AG04449 (cell line): ENCODE results near the gene MTSS2.
"Not testable (repeated sequence)": the region's sequence is repeated elsewhere in the genome, so short reads cannot be mapped to it uniquely, and the experiment has no call there.

Source experiments
- CTCF ChIA-PET: fragments of 350-600 bp; formaldehyde crosslinking; extraction: SDS; loops from one replicate; lab custom pipeline; 2021; ENCODE audit warnings: antibody characterized with exemption; lab: Yijun Ruan, JAX
- POLR2A ChIA-PET: fragments of 400-600, 350-600 bp; formaldehyde crosslinking; extraction: SDS; loops from one replicate; lab custom pipeline; 2020; ENCODE audit warnings: antibody characterized with exemption, inconsistent platforms; lab: Yijun Ruan, JAX
- DNase-seq: peaks from one replicate; pipeline ENCODE4 v3.0.0-alpha.2; 2010; ENCODE audit warnings: low read depth, low spot score
- H3K4me3 ChIP-seq: 2 replicates; pipeline ENCODE4 v1.5.1; 2011; ENCODE audit warnings: low read depth, mild to moderate bottlenecking, control low read depth, low read length
- TF ChIP-seq, protein P1 (sequence below): IDR thresholded peaks from one replicate; pipeline ENCODE4 v1.5.1; 2011; ENCODE audit warnings: mild to moderate bottlenecking, moderate library complexity, low read length, control low read depth, inconsistent platforms; ENCODE audit not compliant: insufficient read depth; ENCODE audit errors: missing control alignments

MTSS2 gene

DNA sequence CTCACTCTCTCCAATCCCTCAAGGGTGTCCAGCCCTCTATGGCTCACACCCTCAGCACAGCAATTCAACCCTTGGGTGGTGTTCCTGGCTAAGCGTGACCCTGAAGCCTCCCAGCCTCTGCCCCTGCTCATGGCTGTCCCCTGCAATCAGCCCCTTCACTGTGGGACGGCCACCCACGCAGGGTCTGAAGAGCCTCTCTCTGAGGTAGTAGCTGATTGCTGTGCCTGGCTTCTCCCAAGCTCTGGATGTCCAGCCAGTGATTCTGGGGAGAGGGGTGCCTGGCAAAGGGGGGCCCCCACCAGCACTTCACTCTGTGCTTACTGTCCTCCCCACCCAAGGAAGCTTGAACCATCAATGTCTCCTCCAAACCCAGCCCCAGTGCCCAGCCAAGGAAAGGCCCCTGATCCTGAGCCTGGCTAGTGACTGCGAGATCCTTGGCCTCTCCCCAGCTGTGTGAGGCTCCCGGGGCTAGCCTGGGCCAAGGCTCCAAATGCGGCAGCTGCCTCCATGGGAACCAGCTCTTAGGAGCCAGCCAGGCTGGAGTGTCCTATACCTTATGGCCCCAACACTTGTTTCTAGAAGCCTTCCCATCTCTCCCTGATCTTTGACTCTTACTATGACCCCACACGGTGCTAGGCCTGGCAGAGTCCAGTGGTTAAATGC lies 9.9 kb downstream of the MTSS2 start:
- no peak for DNase-seq
- ChIA-PET POLR2A (no interaction called here), CTCF (interaction anchor here (1.1 to 14.6 kb wide), 3 partner anchors 9 to 95 kb away, joined by 3 to 320 read pairs (median 5); no protein-coding TSS in a partner anchor)
- no peak overlapping the region for H3K4me3 ChIP-seq
- TF ChIP-seq, protein P1, sequence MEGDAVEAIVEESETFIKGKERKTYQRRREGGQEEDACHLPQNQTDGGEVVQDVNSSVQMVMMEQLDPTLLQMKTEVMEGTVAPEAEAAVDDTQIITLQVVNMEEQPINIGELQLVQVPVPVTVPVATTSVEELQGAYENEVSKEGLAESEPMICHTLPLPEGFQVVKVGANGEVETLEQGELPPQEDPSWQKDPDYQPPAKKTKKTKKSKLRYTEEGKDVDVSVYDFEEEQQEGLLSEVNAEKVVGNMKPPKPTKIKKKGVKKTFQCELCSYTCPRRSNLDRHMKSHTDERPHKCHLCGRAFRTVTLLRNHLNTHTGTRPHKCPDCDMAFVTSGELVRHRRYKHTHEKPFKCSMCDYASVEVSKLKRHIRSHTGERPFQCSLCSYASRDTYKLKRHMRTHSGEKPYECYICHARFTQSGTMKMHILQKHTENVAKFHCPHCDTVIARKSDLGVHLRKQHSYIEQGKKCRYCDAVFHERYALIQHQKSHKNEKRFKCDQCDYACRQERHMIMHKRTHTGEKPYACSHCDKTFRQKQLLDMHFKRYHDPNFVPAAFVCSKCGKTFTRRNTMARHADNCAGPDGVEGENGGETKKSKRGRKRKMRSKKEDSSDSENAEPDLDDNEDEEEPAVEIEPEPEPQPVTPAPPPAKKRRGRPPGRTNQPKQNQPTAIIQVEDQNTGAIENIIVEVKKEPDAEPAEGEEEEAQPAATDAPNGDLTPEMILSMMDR = no peak

DNA sequence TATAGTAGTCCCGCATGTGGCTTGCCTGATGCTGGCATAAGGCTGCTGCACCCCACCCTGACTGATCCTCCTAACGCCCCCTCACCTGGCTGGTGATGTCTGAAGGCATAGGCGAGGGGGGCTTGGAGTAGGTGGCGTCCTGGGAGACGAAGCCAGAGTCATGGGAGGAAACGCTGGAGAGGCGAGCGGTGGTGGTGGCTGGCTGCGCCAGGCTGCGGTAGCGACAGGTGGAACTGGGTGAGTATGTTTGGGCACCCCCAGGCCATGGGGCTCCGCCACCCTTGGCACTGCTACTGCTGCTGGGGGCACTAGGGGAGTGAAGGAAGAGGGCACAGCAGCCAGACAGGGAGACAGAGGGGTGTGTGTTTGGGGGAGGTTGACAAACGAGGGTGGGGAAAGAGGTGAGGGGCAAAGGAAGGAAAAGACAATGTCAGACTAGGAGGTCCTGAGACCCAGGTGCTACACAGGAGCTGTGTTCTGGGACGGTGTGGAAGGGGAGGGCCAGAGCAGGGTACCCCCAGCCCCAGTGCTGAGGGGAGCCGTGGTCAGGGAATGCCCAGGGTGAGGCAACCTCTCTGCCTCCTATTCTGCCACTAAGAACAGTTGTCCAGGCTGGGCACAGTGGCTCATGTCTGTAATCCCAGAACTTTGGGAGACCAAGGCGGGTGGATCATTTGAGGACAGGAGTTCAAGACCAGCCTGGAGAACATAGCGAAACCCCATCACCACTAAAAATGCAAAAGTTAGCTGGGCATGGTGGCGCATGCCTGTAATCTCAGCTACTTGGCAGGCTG lies 11.4 kb downstream of the MTSS2 start:
- TF ChIP-seq, protein P1 = no peak
- no peak for DNase-seq
- H3K4me3 ChIP-seq = no peak overlapping the region
- ChIA-PET POLR2A (no interaction called here), CTCF (interaction anchor here (1.2 to 14.6 kb wide), 3 partner anchors 12 to 97 kb away, joined by 3 to 320 read pairs (median 6); no protein-coding TSS in a partner anchor)

DNA sequence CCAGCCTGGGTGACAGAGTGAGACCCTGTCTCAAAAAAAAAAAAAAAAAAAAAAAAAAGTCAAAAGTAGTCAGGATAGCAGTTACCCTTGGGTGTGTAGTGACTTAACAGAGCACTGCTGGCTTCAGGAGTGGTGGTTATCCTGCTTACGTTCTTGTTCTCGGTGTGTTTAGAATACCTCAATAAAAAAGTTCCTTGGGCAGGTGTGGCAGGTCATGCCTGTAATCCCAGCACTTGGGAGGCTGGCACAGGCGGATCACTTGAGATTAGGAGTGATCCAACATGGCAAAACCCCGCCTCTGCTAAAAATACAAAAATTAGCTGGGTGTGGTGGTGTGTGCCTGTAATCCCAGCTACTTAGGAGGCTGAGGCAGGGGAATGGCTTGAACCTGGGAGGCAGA lies 14.9 kb downstream of the MTSS2 start:
- H3K4me3 ChIP-seq, POLR2A ChIA-PET, DNase-seq: not testable (repeated sequence)
- CTCF ChIA-PET = interaction anchor here (1.5 kb wide), 1 partner anchor 17 kb away, joined by 4 read pairs; no protein-coding TSS in a partner anchor

DNA sequence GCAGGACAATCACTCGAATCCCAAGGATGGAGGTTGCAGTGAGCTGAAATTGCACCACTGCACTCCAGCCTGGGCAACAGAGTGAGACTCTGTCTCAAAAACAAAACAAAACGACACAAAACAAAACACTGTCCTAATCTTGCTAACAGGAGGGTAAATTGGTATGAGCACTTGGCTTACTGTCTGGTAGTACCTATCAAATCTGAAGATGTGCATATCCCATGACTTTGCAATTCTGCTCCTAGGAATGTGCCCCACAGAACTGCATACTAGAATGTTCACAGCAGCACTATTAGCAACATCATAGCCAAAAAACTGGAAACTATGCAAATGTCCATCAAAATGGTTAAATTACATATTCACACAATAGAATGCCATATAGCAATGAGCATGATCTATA lies 15.7 kb downstream of the MTSS2 start:
- H3K4me3 ChIP-seq = no peak overlapping the region
- ChIA-PET CTCF (interaction anchor here (1.1 to 6.7 kb wide), 5 partner anchors 9 to 100 kb away, joined by 3 to 69 read pairs (median 4); no protein-coding TSS in a partner anchor), POLR2A (no interaction called here)
- DNase-seq = no peak
- TF ChIP-seq, protein P1 = no peak

DNA sequence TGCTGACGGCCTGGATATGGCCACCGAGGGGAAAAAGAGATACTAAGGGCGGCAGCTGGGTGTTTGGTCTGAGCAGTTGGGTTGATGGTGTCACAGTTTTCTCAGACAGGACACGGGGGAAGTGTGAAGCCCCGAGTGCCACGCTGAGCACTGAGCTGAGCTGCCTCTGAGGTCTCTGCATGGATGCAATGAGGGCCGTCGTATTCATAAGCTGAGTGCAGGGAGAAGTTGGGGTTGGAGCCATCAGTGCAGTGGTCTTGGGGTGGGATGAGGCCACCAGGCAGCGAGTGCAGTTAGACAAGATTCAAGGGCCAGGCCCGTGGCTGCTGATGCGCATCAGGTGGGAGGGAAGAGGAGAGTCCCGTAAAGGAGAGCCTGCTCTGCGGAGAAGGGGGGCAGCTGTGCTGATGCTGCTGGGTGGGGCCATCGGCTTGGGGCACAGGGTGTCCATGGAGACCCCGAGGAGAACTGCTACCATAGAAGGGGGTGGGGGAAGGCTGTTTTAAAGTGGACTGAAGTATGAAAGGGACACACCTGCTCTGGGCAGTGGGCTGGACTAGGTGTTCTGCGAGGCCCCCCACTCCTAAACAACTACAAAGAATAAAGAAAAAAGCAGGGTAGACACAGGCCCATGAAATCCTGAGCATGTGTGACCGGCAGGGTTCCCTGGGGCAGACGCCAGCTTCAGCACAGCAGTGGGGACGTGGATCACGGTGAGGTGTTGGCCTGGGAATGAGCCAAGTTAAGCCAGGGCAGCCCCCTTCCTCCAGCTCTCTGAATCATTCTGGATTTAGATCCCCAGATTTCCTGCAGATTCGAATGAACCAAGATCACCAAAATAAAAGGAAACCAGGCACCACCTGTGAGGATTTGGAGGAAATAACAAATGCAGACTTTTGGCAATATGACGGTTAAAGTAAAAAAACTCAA lies 19.8 kb downstream of the MTSS2 start:
- CTCF ChIA-PET = interaction anchor here (1.0 to 6.7 kb wide), 4 partner anchors 12 to 104 kb away, joined by 3 to 69 read pairs (median 5); no protein-coding TSS in a partner anchor
- H3K4me3 ChIP-seq = no peak overlapping the region
- no peak for DNase-seq
- TF ChIP-seq, protein P1 = no peak
- POLR2A ChIA-PET = interaction anchor here (0.9 kb wide), 1 partner anchor 94 kb away, joined by 4 read pairs; no protein-coding TSS in a partner anchor

DNA sequence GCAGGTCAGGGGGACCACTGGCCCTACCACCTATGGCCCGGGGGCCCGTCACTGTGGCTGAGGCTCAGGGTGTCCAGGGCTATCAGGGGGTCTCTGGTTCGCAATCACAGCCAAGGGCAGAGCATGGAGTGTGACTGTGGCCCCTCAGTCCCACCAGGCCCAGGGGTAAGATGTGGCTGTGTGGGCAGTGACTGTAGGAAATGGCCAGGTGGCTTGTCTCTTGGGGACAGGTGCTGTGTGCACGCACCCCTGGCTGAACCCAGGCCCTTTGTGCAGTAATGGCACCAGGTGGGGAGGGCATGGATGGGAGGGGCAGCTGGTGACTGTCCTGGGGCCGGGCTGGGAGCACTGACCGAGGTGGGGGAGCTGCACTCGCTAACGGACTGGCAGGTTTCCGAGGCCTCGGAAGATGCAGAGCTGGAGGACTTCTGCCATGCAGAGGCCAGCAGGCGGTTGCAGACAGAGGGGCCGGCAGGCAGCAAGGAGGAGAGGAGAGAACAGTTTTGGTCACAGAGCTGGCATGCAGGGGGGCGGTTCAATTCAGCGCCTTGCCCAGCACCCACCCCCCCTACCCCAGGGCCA lies 20.6 kb downstream of the MTSS2 start:
- no peak for DNase-seq
- TF ChIP-seq, protein P1 = no peak
- no peak overlapping the region for H3K4me3 ChIP-seq
- POLR2A ChIA-PET = no interaction called here
- CTCF ChIA-PET = interaction anchor here (1.5 to 6.7 kb wide), 2 partner anchors 92 to 105 kb away, joined by 3 to 69 read pairs; no protein-coding TSS in a partner anchor
